ENCODE measurements around the gene SLC22A23. TPM values are rescaled to one million over a fixed set of nuclear protein-coding genes. Genes with fewer than 3 reads are reported as not detected.

Gene SLC22A23
- total and polyA plus RNA-seq, 2 donors (not counting 1 experiment from before 2014, with no cell fraction given): 0.18 to 1.4 TPM

DNA sequence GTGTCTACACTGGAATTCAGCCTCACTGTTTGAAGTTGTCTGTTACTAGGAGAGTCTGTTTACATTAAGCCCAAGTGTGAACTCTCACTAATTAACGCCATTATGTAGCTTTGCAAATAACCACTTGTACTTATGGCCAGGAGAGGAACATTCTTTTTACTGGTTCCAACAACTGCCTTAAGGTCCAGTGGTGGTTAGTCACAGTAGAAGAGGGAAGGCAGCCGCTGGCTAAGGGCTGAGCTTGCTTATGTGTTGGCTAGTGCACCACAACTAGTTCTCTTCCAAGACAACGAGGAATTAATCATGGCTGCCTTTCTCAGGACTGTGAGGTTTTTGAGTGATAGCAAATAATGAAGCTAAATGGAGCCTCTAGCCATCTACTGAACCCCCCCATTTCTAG lies 14.9 kb upstream of the SLC22A23 start:
- Histone ChIP-seq H3K9ac (ENCODE audit: low read length) (no peak overlapping the region), H3K79me2 (ENCODE audit: control insufficient read depth, insufficient read depth, low read length) (no peaks in the 10 kb centered on the region), H2AFZ (ENCODE audit: insufficient read depth, low read depth, low read length, poor library complexity, severe bottlenecking) (no peak overlapping the region), H3K4me1 (ENCODE audit: control insufficient read depth in 2 of 2, insufficient read depth in 2 of 2, low read length in 2 of 2) (no peaks in the 10 kb centered on the region), H4K20me1 (ENCODE audit: control insufficient read depth, insufficient read depth, low read length, poor library complexity, severe bottlenecking) (no peaks in the 10 kb centered on the region), H3K4me2 (replicated peaks; ENCODE audit: low read depth, low read length, poor library complexity, severe bottlenecking) (no peak overlapping the region), H3K4me3 (ENCODE audit: control extremely low read depth in 1 of 5, extremely low read depth in 1 of 5, insufficient read depth in 1 of 5, low read depth in 2 of 5, low read length in 4 of 5) (no peak overlapping the region), H3K27me3 (replicated peaks in 1 of 4; ENCODE audit: control extremely low read depth in 1 of 4, control insufficient read depth in 3 of 4, insufficient read depth in 4 of 4, low read length in 3 of 4) (peaks cover 0 to 7% (median 0%) of the 10 kb centered on the region in 4 experiments), H3K9me3 (ENCODE audit: control extremely low read depth in 1 of 3, control insufficient read depth in 2 of 3, insufficient read depth in 1 of 3, low read length in 2 of 3) (no peaks in the 10 kb centered on the region), H3K27ac (ENCODE audit: low read length in 2 of 2) (no peak overlapping the region), H3K36me3 (replicated peaks in 1 of 2; ENCODE audit: control extremely low read depth in 1 of 2, control insufficient read depth in 1 of 2, extremely low read depth in 1 of 2, insufficient read depth in 2 of 2, low read length in 1 of 2) (no peaks in the 10 kb centered on the region)
- ATAC-seq (ENCODE audit: low read depth) (no peak), DNase-seq (no peak)
- intact Hi-C loops (cut with micrococcal nuclease): no loop called here
- TF ChIP-seq EZH2 (IDR thresholded peaks at IDR 0.05; ENCODE audit: borderline replicate concordance, insufficient read depth, low read depth, low read length, poor library complexity, severe bottlenecking): no peak
- TF ChIP-seq, protein P1, sequence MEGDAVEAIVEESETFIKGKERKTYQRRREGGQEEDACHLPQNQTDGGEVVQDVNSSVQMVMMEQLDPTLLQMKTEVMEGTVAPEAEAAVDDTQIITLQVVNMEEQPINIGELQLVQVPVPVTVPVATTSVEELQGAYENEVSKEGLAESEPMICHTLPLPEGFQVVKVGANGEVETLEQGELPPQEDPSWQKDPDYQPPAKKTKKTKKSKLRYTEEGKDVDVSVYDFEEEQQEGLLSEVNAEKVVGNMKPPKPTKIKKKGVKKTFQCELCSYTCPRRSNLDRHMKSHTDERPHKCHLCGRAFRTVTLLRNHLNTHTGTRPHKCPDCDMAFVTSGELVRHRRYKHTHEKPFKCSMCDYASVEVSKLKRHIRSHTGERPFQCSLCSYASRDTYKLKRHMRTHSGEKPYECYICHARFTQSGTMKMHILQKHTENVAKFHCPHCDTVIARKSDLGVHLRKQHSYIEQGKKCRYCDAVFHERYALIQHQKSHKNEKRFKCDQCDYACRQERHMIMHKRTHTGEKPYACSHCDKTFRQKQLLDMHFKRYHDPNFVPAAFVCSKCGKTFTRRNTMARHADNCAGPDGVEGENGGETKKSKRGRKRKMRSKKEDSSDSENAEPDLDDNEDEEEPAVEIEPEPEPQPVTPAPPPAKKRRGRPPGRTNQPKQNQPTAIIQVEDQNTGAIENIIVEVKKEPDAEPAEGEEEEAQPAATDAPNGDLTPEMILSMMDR (IDR thresholded peaks at IDR 0.05): no peak
- Mint-ChIP-seq H3K27ac (no peak overlapping the region), H3K9me3 (ENCODE audit: insufficient read depth) (no peaks in the 10 kb centered on the region), H3K4me3 (no peak overlapping the region), H3K4me1 (no peaks in the 10 kb centered on the region), H3K27me3 (peaks cover 26% of the 10 kb centered on the region)
- CTCF ChIA-PET: no interaction called here
- POLR2A ChIA-PET: no interaction called here
- WGBS (ENCODE audit: insufficient coverage): 100% methylated on average over 1 of the region's 3 CpGs

DNA sequence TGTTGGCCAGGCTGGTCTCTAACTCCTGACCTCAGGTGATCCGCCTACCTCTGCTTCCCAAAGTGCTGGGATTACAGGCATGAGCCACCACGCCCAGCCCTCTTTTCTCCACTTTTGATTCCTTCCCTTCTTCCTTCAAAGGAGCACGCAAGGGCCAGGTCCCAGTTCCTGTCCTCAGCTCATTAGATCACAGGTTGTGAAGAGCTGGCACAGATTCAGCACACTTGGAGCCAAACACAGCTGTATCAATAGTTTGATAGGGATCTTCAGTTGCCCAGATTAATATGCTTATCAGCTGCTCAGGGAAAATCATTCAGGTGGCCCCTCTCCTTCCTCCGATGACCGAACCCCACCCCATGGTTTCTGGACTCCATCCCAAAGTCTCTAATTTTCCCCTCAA lies 14.4 kb upstream of the SLC22A23 start:
- H3K4me3 ChIP-seq (ENCODE audit: control extremely low read depth in 1 of 5, extremely low read depth in 1 of 5, insufficient read depth in 1 of 5, low read depth in 2 of 5, low read length in 4 of 5): no peak overlapping the region
- CTCF ChIA-PET: no interaction called here
- H2AFZ ChIP-seq (ENCODE audit: insufficient read depth, low read depth, low read length, poor library complexity, severe bottlenecking): no peak overlapping the region
- peaks cover 30% of the 10 kb centered on the region for H3K27me3 Mint-ChIP-seq
- 86% methylated on average over 2 of the region's 5 CpGs for WGBS (ENCODE audit: insufficient coverage)
- peaks cover 0 to 7% (median 0%) of the 10 kb centered on the region in 4 experiments for H3K27me3 ChIP-seq (replicated peaks in 1 of 4; ENCODE audit: control extremely low read depth in 1 of 4, control insufficient read depth in 3 of 4, insufficient read depth in 4 of 4, low read length in 3 of 4)
- no peaks in the 10 kb centered on the region for H3K4me1 Mint-ChIP-seq
- intact Hi-C loops (cut with micrococcal nuclease): no loop called here
- no peaks in the 10 kb centered on the region for H3K36me3 ChIP-seq (replicated peaks in 1 of 2; ENCODE audit: control extremely low read depth in 1 of 2, control insufficient read depth in 1 of 2, extremely low read depth in 1 of 2, insufficient read depth in 2 of 2, low read length in 1 of 2)
- no peak overlapping the region for H3K9ac ChIP-seq (ENCODE audit: low read length)
- H3K79me2 ChIP-seq (ENCODE audit: control insufficient read depth, insufficient read depth, low read length): no peaks in the 10 kb centered on the region
- POLR2A ChIA-PET: no interaction called here
- no peak for TF ChIP-seq EZH2 (IDR thresholded peaks at IDR 0.05; ENCODE audit: borderline replicate concordance, insufficient read depth, low read depth, low read length, poor library complexity, severe bottlenecking)
- TF ChIP-seq, protein P1 (IDR thresholded peaks at IDR 0.05): no peak
- DNase-seq (no peak), ATAC-seq (ENCODE audit: low read depth) (no peak)
- no peaks in the 10 kb centered on the region for H4K20me1 ChIP-seq (ENCODE audit: control insufficient read depth, insufficient read depth, low read length, poor library complexity, severe bottlenecking)
- H3K9me3 Mint-ChIP-seq (ENCODE audit: insufficient read depth): no peaks in the 10 kb centered on the region
- no peaks in the 10 kb centered on the region for H3K4me1 ChIP-seq (ENCODE audit: control insufficient read depth in 2 of 2, insufficient read depth in 2 of 2, low read length in 2 of 2)
- H3K4me3 Mint-ChIP-seq: no peak overlapping the region
- no peak overlapping the region for H3K4me2 ChIP-seq (replicated peaks; ENCODE audit: low read depth, low read length, poor library complexity, severe bottlenecking)
- no peak overlapping the region for H3K27ac ChIP-seq (ENCODE audit: low read length in 2 of 2)
- no peaks in the 10 kb centered on the region for H3K9me3 ChIP-seq (ENCODE audit: control extremely low read depth in 1 of 3, control insufficient read depth in 2 of 3, insufficient read depth in 1 of 3, low read length in 2 of 3)
- H3K27ac Mint-ChIP-seq: no peak overlapping the region
